GM19455 (cell line): Measurements from ENCODE around the gene CLDN2.
"Not testable (repeated sequence)": the region's sequence is repeated elsewhere in the genome, so short reads cannot be mapped to it uniquely, and the experiment has no call there.

ENCODE experiments used
- ATAC-seq: cut with Tn5 transposase; IDR thresholded peaks from one replicate; pipeline ENCODE4 v1.9.1; 2021; ENCODE audit not compliant: unreplicated experiment

CLDN2 gene, protein sequence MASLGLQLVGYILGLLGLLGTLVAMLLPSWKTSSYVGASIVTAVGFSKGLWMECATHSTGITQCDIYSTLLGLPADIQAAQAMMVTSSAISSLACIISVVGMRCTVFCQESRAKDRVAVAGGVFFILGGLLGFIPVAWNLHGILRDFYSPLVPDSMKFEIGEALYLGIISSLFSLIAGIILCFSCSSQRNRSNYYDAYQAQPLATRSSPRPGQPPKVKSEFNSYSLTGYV

DNA sequence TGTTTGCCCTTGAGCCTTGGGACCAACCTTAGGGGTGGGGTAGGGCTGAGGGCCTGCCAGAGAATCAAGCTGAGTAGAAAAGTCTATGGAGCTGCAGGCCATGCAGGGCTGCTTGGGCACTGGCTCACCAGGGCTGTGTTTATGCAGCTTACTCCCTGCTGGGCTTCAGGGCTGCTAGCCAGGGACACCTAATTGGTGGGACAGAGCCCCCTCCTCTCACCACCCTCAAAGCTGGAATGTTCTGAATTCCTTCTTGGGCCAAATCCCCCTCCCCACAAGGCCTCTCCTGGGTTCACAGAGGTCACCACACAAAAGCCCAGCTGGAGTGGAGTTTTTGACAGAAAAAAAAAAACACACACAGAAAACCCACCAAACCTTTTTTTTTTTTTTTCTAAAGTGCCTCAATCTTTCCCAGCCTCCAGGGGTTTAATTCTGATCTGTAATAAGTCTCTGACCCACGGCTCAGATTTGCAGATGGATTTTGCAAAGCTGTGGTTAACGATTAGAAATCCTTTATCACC lies at the start of gene CLDN2:
TSS of gene CLDN2 (plus strand) at position 471 of the 521 bp plus-strand sequence. CDS start 7,827 bp downstream, outside the sequence.
- no peak for ATAC-seq

DNA sequence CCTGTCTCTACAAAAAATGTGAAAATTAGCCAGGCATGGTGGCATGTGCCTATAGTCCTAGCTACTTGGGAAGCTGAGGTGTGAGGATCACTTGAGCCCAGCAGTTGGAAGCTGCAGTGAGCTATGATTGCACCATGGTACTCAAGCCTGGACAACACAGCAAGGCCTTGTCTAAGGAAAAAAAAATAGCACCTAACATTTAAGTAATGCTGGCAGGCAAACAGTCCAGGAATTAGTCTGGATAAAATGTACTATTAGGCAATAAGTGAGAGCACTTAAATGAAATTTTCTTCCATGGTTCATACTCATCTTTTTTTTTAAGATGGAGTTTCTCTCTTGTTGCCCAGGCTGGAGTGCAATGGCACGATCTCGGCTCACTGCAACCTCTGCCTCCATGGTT lies 47.4 kb upstream of the CLDN2 start:
- not testable (repeated sequence) for ATAC-seq

DNA sequence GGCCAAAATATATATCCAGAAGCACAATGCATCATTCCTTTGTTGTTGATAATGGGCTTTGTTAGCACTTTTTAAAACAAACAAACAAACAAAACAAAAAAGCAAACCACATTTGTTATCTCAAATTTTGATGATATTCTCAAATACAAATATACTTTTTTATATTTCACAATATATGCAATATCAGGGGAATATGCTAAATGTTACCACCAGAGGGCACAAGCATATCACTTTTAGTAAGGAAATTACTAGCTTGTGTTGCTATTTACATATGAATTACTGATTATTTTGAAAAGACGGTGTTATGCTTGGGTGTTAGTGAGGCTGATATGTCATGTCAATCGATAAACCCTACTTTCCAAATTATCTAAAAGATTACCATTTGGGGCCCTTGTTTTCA lies 46.1 kb upstream of the CLDN2 start:
- ATAC-seq: no peak

DNA sequence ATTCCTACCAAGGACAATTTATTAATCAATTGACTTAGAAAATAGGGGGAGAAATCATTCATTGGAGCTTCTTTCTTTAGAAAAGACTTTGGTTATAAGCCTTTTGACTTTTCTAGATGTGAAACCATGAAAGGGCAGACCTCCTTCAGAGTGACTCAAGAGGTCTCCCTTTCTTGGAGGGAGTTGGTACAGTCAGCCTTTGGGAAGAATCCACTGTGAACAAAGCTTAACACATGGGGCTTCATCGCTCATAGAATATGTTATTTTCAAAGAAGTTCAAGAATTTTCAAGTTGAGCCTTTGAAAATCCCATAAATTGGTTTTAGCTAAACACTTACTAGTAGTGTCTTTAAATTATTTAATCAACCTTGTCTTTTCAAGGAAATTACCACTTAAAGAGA lies 45.1 kb upstream of the CLDN2 start:
- ATAC-seq: no peak

DNA sequence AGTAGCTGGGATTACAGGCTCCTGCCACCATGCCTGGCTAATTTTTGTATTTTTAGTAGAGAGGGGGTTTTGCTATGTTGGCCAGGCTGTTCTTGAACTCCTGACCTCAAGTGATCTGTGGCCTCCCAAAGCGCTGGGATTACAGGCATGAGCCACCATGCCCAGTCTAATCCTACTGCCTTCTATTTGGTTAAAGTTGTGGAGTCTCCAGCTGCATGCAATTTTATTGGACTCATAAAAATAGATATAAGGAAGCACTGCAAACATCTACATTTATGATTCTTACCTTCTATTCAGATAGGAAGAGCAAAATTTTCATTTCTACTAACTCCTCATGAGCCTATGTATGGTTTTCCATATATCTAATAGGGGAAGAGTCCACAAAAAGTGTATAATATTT lies 30.7 kb upstream of the CLDN2 start:
- ATAC-seq: no peak

DNA sequence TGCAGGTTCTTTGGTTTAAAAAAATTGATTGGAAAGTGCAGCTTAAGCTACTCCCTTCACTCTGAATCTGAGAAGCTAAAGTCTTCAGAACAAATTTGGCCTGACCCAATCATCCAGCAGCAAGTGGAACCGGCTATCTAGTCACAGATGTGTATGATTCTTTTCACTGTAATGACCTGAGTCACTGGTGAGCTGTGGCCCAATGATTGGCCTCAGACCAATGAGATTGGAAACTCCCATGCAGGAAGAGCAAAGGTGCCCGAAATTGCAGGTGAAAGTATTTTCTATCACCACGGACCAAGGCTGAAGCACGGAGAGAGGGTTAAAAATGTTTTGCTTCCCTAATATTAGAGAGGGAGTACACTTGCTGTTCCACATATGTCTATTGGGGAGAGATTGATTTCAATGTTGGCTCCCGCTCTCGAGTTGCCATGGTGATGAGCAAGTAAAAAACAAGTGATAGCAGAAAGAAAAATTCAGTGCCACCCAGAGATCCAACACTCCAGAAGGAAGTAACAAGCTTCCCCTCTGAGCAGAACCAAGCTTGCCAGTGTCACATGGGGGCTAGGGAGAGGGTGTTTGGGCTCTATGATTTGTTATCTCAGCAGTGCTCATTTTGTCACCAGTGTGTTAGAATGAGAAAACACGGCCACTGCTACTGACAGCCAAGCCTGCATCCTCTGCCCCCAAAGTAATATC lies 28.3 kb upstream of the CLDN2 start:
- no peak for ATAC-seq

DNA sequence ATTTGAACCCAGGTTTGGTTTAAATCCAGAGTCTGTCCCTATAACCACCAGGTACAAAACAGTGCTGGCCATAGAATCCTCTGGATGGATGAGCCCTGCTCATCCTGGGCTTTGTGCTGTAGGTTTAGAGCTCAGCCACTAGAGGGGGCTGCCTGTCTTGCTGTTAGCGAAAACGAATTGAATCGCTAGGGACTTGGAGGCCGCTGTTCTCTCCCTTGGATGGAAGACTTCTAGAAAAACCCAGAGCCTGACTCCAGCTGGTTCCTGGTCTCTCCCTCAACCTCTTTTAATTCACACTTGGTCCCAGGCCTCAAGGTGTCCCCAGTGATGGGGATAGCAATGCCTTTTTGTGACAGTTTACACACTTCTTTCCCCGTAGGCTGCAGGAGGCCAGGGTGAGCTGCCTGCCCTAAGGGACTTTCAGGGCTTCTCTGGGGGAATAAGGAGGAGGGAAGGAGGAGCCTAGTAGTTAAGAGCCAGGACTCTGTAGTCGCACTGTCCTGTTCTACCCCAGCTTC lies 25.8 kb upstream of the CLDN2 start:
- ATAC-seq: peak; percentile 94

DNA sequence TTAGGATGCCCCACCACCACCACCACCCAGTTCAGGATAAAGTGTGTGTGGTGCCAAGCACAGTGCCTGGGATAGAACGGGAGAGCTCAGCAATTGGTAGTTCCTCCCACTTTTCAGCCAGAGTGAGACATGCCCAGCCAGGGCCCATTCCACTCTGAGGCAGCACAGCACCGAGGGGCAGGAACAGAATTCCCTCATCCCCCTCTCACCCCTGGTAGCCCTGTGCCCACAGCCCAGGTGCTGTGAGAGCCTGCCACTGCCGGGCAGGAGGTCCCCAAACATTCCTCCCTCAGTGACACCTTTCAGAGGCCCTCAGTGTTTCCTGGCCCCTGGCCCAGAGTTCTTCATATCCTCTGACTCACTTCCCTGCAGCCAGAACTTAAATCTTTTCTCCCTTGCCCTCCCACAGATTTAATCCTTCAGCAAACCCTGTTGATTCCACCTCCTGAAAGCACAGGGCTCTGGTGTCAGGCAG lies 25.2 kb upstream of the CLDN2 start:
- no peak for ATAC-seq

DNA sequence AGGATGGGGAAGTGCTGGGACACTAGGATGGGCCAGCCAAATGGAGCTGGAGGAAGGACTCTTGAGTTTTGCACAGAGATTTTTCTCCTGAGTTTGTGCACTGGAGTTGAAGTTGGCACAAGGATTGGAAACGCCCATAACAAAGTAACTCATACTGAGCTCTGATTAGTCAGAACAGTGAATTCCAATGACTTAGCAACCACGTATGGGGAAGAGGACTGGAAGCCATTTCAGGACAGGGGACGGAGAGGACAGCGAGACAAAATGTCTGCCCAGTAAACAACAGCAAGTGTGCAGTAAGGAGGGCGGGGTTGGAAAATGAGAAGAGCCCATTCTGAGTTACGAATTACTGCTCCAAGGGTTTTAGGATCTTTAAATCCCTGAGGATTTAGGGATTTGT lies 22.9 kb upstream of the CLDN2 start:
- ATAC-seq: no peak

DNA sequence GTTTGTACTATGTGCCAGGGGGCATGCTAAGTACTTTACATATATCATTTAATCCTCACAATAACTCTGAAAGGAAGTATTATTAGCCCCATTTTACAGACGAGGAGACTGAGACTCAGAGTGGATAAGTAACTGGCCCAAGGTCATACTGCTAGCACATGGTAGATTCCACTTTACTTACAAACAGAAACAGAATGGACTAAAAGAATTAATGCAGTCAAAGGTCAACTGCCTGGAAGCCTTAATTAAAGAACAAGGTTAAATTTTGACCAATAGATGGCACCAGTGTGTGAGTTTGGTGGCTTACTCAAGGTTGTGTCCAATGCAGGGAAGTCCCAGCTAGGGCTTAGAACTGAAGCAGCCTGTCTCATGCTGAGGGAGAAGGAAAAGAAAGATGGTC lies 21.7 kb upstream of the CLDN2 start:
- no peak for ATAC-seq

DNA sequence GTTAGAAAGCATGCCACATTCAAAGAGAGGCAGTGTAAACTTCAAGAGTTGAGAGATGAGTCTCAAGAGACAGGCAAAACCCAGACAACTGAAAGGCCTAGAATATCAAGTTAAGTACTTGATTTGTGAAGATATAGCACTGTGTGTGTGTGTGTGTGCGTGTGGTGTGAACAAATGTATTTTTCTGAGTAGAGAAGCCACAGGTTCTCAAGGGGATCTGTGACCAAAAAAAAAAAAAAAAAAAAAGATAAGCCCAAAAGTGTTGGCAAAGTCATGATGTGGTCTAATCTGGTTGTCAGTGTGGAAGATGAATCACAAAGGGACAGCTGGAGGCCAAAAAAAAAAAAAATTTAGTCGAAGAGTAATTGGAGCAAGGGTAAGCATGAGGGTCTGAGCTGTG lies 20.9 kb upstream of the CLDN2 start:
- ATAC-seq: no peak

DNA sequence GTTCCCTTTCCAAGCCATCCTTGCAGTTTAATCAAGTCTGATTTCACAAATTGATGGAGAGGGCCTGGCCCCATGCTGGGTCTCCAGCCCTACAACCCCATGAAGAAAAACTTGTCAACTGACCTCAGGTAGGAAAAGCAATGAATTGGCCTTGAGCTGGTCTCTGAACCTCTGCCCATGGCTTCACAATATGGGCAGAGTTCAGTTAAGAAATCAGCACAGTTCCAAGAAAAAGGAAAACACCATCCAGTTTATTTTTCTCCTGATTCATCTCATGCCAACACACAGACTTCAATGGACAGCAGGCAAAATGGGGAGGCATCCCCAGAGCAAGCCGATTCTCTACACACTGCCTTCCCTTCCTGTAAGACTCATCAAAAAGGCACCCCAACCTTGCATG lies 20.4 kb upstream of the CLDN2 start:
- no peak for ATAC-seq

DNA sequence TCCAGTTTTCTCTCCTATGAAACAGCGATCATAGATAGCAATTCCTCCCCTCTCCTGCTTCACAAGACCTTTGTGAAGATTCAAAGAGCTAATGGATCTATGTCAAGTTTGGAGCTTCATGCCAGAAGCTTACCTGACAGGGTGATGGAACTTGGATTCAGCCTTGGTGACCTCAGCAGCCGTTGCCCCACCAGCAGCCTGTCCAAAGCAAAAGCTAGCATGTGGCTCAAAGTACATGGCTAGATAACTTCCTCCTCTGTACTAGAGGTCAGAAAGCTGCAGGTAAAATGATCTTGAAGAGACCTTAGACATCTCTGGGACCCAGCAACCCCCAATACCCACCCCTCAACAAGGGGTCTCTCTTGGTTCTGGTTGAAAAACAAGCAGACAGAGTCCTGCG lies 18.9 kb upstream of the CLDN2 start:
- no peak for ATAC-seq

DNA sequence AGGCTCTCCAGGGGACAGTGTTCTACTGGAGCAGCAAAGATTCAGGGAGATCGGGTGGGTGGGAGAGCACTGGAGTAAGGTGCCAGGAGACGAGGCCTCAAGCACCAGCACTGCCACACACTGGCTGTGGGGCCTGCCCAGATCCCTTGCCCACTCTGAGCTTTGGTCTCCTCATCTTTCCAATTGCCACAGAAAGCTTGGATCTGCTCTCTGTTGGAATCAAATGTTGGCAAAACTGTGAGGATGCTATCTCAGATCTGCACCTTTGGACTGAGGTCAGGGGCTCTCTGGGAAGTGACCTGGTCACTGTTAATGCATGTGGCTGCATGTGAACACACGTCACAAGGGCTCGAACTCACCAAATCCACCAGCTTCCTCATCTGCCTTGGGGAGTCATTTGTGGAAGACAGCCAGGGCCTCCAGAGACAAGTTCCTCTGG lies 18.4 kb upstream of the CLDN2 start:
- no peak for ATAC-seq

DNA sequence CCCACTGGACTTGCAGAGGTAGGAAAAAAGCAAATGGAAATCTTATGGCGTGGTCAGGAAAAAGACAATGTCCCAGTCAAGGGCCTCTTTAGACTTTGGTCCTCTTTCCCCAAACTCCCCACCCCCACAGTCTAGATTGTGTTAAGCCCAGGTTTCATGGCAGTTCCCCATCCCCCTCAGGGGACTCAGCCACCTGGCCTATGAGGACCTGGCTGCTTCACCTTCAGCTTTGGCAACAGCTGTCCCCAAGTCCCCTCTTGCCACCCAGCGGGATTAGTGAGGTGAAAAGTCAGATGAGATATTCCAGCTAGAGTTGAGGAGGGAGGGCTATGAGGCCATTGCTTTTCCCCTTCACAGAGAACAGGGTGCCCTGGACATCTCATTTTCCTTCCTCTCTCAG lies 17.5 kb upstream of the CLDN2 start:
- ATAC-seq: no peak

DNA sequence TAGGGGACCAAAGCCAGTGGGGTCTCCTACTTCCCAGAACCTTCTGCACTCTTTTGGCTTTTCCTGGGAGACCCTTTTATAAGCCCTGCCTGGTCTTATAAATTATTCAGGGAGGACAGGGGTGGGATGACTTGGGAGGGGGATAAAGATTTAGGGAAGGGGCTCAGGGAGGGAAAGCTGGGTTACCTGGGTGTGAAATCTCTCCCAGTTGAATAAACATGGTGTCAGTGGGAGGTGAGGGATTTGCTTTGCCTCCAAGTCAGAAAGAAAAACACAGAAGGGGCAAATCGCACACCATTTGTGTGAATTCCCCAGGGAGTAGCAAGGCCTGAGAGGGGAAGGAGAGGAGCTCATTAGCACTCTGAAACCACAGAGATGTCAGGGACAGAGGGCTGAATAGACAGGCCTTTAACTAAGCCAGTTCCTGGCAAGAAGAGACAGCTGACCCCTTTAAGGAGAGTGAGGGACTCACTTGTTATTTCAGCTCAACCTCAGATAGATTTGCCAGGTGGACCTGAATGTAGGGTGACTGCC lies 16.8 kb upstream of the CLDN2 start, which contains the start of gene RIPPLY1:
TSS of gene RIPPLY1 (minus strand) at position 51 of the 534 bp plus-strand sequence. CDS start 54 bp downstream, outside the sequence.
- no peak for ATAC-seq

DNA sequence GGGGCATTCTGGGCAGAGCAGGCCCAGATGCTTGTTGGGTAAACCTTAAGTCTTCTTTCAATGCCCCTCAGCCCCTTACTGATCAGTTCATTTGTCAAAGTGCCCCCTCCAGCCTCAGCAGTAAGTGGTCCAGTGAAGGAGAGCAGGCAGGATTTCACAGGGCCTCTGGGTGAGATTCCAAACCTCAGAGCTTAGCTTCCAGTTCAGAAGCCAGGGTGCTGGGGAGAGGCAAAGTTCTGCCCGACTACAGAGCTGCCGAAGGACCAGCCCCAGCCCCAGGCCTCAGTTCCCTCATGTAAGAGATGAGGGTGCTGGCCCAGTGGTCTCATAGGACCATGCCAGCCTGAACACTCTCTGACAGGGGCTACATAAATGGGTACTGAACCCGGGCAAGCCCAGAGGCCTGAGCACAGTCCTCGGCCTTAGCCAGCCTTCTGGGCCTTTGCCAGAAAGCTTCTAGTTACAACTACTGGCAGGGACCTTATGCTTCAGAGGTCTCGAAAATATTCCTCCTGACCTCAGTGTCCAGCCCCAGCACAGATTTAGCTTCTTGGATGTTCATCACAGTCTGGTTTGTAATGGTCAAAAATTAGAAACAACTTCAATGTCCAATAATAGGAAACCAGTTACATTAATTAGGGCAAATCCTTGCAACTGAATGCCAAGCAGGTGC lies 16.2 kb upstream of the CLDN2 start:
- ATAC-seq: no peak

DNA sequence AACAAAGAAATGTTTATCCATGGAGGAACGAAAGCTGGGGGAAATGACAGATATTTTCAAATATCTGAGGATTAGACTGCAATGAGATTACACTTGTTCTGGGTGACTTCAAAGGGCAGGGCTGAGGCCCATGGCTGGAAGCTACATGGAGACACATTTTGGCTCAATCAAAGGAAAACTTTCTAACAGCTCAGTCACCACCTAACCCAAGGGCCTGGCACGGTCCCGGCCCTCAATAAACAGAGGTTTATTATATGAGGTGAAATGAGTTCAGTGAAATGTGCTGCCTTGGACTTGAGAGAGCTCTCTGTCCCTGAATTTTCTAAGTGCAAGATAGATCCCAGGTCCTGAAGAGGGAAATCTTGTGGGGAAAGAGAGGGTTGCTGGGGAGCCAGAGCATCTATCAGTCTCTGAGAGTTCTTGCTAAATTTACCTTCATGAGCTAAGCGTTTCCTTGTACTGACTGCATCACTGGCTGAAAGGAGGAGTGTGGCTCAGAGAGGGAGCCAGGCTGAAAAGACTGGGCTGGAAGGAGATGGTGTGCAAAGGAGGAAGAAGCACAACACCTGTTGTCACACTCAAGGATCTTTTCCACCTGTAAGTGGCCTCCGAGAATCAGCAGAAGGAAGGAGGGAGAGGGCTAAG lies 15.0 kb upstream of the CLDN2 start:
- ATAC-seq: no peak

DNA sequence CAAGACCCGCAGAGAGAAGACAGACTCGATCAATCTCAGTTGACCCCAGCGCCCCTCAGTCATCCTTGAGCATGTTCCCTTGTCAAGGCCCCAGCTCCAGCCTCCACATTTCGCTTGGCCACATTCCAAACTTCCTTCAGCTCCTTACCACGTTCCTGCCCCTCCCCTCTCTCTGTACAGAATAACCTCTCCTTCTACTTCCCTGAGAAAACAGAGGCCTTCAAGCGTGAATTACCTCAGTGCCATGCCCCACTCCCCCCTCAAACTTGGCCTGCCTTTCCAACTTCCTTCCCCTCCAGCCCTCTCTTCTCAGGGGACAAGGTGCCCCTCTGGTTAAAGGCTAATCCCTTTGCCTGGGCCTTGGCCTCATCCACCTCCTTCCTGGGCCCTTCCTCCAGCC lies 13.8 kb upstream of the CLDN2 start:
- no peak for ATAC-seq

DNA sequence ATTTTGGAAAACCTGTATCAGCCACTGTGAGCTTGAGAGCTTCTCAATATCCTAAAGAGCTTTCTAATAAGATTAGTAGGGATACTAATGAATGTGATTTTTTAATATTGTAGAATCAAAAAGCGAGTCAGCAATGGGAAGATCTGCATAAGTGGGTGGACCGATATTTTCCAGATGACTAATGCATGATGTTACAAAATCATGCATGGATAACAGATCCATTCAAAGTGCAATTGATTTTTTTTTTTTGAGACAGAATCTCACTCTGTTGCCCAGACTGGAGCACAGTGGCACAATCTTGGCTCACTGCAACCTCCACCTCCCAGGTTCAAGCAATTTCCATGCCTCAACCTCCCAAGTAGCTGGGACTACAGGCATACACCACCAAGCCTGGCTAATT lies 7.3 kb upstream of the CLDN2 start:
- no peak for ATAC-seq
